Kidney glomerular epithelial cell (primary cell): Measurements from ENCODE around the gene CLMP.
"Not testable (repeated sequence)": the region's sequence is repeated elsewhere in the genome, so short reads cannot be mapped to it uniquely, and the experiment has no call there.

Experiments
- DNase-seq: peaks from one replicate; lab custom pipeline; 2025; lab: John Stamatoyannopoulos, UW

The CLMP gene

GRCh38 chr11:123083623-123084029, 111.4 kb downstream of the CLMP start:
- peak; percentile 90 for DNase-seq

- no peak for DNase-seq
These were observed 112.1 kb downstream of the CLMP start for GRCh38 chr11:123082977-123083376.

GRCh38 chr11:123080015-123080414, 115.0 kb downstream of the CLMP start:
- no peak for DNase-seq

GRCh38 chr11:123076484-123076883, 118.6 kb downstream of the CLMP start:
- DNase-seq = no peak

- DNase-seq = no peak
These were observed 121.5 kb downstream of the CLMP start for GRCh38 chr11:123073343-123074057.

- DNase-seq = no peak
These were observed 122.3 kb downstream of the CLMP start for GRCh38 chr11:123072762-123073161.

GRCh38 chr11:123072332-123072761, 122.7 kb downstream of the CLMP start:
- no peak for DNase-seq

GRCh38 chr11:123069908-123070821, 124.9 kb downstream of the CLMP start:
- no peak for DNase-seq

- no peak for DNase-seq
These were observed 129.4 kb downstream of the CLMP start for GRCh38 chr11:123065621-123066020.

GRCh38 chr11:123063826-123064657, 131.0 kb downstream of the CLMP start:
- peak; percentile 65 for DNase-seq

GRCh38 chr11:123062892-123063825, 131.9 kb downstream of the CLMP start:
- peak; percentile 71 for DNase-seq

- DNase-seq = peak; percentile 100
These were observed 132.7 kb downstream of the CLMP start for GRCh38 chr11:123062158-123062891.

- DNase-seq = no peak
These were observed 133.5 kb downstream of the CLMP start, which contains the start of gene HSPA8 for GRCh38 chr11:123061403-123062157. Gene HSPA8, minus strand, starts transcription at chr11:123062136. Its CDS starts 812 bp downstream, at chr11:123061324.

GRCh38 chr11:123060277-123061000, 134.6 kb downstream of the CLMP start:
- no peak for DNase-seq

GRCh38 chr11:123059041-123059920, 135.8 kb downstream of the CLMP start:
- not testable (repeated sequence) for DNase-seq

- DNase-seq = no peak
These were observed 137.3 kb downstream of the CLMP start for GRCh38 chr11:123057661-123058305.

GRCh38 chr11:123056835-123057491, 138.1 kb downstream of the CLMP start:
- DNase-seq = no peak
